Stimulated activated CD4-positive, alpha-beta T cell treated with anti-CD3 and anti-CD28 coated beads, Interleukin-4, amount 100 ng/mL, for 1 hour (primary cell): ENCODE results near the gene TM4SF5.
"Not testable (repeated sequence)": the region's sequence is repeated elsewhere in the genome, so short reads cannot be mapped to it uniquely, and the experiment has no call there.

Experiments used
- DNase-seq: peaks from one replicate; pipeline ENCODE4 v3.0.0-alpha.2; 2020

TM4SF5 gene

GRCh38 chr17:4790705-4791088, 19.0 kb downstream of the TM4SF5 start:
- DNase-seq, result no peak

- no peak for DNase-seq
Observed at GRCh38 chr17:4795168-4795567, 23.5 kb downstream of the TM4SF5 start.

- peak; percentile 50 for DNase-seq
Observed at GRCh38 chr17:4796552-4796920, 24.9 kb downstream of the TM4SF5 start.

GRCh38 chr17:4800462-4801196, 28.9 kb downstream of the TM4SF5 start:
- no peak for DNase-seq

- no peak for DNase-seq
Observed at GRCh38 chr17:4802228-4802627, 30.5 kb downstream of the TM4SF5 start, which contains the start of gene C17orf114. Gene C17orf114, minus strand, starts transcription at chr17:4802328.

GRCh38 chr17:4806456-4806776, 34.7 kb downstream of the TM4SF5 start:
- DNase-seq, result no peak

- peak; percentile 88 for DNase-seq
Observed at GRCh38 chr17:4806777-4807604, 35.3 kb downstream of the TM4SF5 start, which contains the start of gene PLD2. Gene PLD2, plus strand, starts transcription at chr17:4807152. Its CDS starts 621 bp downstream, at chr17:4807773.

- no peak for DNase-seq
Observed at GRCh38 chr17:4807605-4808377, 36.1 kb downstream of the TM4SF5 start.

- DNase-seq, result no peak
Observed at GRCh38 chr17:4808378-4808767, 36.7 kb downstream of the TM4SF5 start.

GRCh38 chr17:4810696-4811290, 39.1 kb downstream of the TM4SF5 start:
- DNase-seq, result no peak

- DNase-seq, result no peak
Observed at GRCh38 chr17:4811471-4811870, 39.8 kb downstream of the TM4SF5 start.

- no peak for DNase-seq
Observed at GRCh38 chr17:4812690-4813089, 41.0 kb downstream of the TM4SF5 start.

- no peak for DNase-seq
Observed at GRCh38 chr17:4815043-4815675, 43.5 kb downstream of the TM4SF5 start.

GRCh38 chr17:4816826-4817225, 45.1 kb downstream of the TM4SF5 start:
- DNase-seq, result no peak

GRCh38 chr17:4818276-4818675, 46.6 kb downstream of the TM4SF5 start:
- no peak for DNase-seq

GRCh38 chr17:4822835-4823234, 51.1 kb downstream of the TM4SF5 start:
- no peak for DNase-seq

- no peak for DNase-seq
Observed at GRCh38 chr17:4823373-4824089, 51.8 kb downstream of the TM4SF5 start.

GRCh38 chr17:4827399-4827798, 55.7 kb downstream of the TM4SF5 start:
- DNase-seq, result no peak

- not testable (repeated sequence) for DNase-seq
Observed at GRCh38 chr17:4832829-4833177, 61.1 kb downstream of the TM4SF5 start.
